ENCODE measurements around the gene CTSZ. TPM values are rescaled to one million over a fixed set of nuclear protein-coding genes. Genes with fewer than 3 reads are reported as not detected.

Gene CTSZ
- total RNA-seq, 4 donors from 2014 or later, result 68.7 to 160 (median 109) TPM

- H3K4me3 ChIP-seq, result no peak overlapping the region
- H3K36me3 ChIP-seq, result no peaks in the 10 kb centered on the region
- intact Hi-C loops (cut with DNase I; ENCODE audit: low total_unique reads), result no loop called here
- no peak overlapping the region for H3K27ac ChIP-seq
- no peaks in the 10 kb centered on the region for H3K9me3 ChIP-seq
- DNase-seq, result no peak
- no peaks in the 10 kb centered on the region for H3K27me3 ChIP-seq
- TF ChIP-seq POLR2A (IDR thresholded peaks at IDR 0.05) (no peak), CTCF (IDR thresholded peaks at IDR 0.05) (no peak)
- H3K4me1 ChIP-seq, result peaks cover 0 to 4% of the 10 kb centered on the region in 2 donors
These were observed 5.4 kb downstream of the CTSZ start for GRCh38 chr20:59001449-59002171.

GRCh38 chr20:59001068-59001448 lies 6.0 kb downstream of the CTSZ start:
- intact Hi-C loops (cut with DNase I; ENCODE audit: low total_unique reads), result no loop called here
- peaks cover 0 to 4% of the 10 kb centered on the region in 2 donors for H3K4me1 ChIP-seq
- no peak for TF ChIP-seq POLR2A (IDR thresholded peaks at IDR 0.05)
- TF ChIP-seq CTCF (IDR thresholded peaks at IDR 0.05), result no peak
- H3K27me3 ChIP-seq, result no peaks in the 10 kb centered on the region
- no peak for DNase-seq
- H3K4me3 ChIP-seq, result no peak overlapping the region
- no peaks in the 10 kb centered on the region for H3K9me3 ChIP-seq
- no peaks in the 10 kb centered on the region for H3K36me3 ChIP-seq
- no peak overlapping the region for H3K27ac ChIP-seq

GRCh38 chr20:59000326-59000725 lies 6.7 kb downstream of the CTSZ start:
- Histone ChIP-seq H3K4me3 (no peak overlapping the region), H3K4me1 (no peaks in the 10 kb centered on the region), H3K36me3 (no peaks in the 10 kb centered on the region), H3K27me3 (no peaks in the 10 kb centered on the region), H3K27ac (no peak overlapping the region), H3K9me3 (no peaks in the 10 kb centered on the region)
- TF ChIP-seq POLR2A (IDR thresholded peaks at IDR 0.05) (no peak), CTCF (IDR thresholded peaks at IDR 0.05) (no peak)
- no peak for DNase-seq
- intact Hi-C loops (cut with DNase I; ENCODE audit: low total_unique reads), result no loop called here

- Histone ChIP-seq H3K4me3 (no peak overlapping the region), H3K36me3 (no peaks in the 10 kb centered on the region), H3K4me1 (no peaks in the 10 kb centered on the region), H3K27me3 (no peaks in the 10 kb centered on the region), H3K9me3 (no peaks in the 10 kb centered on the region), H3K27ac (no peak overlapping the region)
- intact Hi-C loops (cut with DNase I; ENCODE audit: low total_unique reads), result no loop called here
- TF ChIP-seq POLR2A (IDR thresholded peaks at IDR 0.05) (no peak), CTCF (IDR thresholded peaks at IDR 0.05) (no peak)
- no peak for DNase-seq
These were observed 8.4 kb downstream of the CTSZ start for GRCh38 chr20:58998656-58999055.

GRCh38 chr20:58997141-58997770 lies 9.8 kb downstream of the CTSZ start:
- no peaks in the 10 kb centered on the region for H3K4me1 ChIP-seq
- H3K27me3 ChIP-seq, result no peaks in the 10 kb centered on the region
- no peak for DNase-seq
- no peak for TF ChIP-seq POLR2A (IDR thresholded peaks at IDR 0.05)
- TF ChIP-seq CTCF (IDR thresholded peaks at IDR 0.05), result no peak
- intact Hi-C loops (cut with DNase I; ENCODE audit: low total_unique reads), result no loop called here
- H3K27ac ChIP-seq, result no peak overlapping the region
- no peaks in the 10 kb centered on the region for H3K36me3 ChIP-seq
- H3K9me3 ChIP-seq, result no peaks in the 10 kb centered on the region
- no peak overlapping the region for H3K4me3 ChIP-seq

Measured in uterus (tissue), 4 donors.